A549 (cell line): ENCODE data around the gene KLF6.

Experiments used
- CHD4 ChIP-seq: fragments of 200-600 bp; sonication (generic); IDR thresholded peaks from 2 replicates; pipeline ENCODE4 v1.6.1; 2016; ENCODE audit warnings: antibody characterized with exemption, mild to moderate bottlenecking, borderline replicate concordance
- CTCF ChIP-seq: fragments of >200 bp; sonication (Bioruptor Twin); formaldehyde crosslinking; IDR thresholded peaks from 3 replicates; pipeline ENCODE4 v1.5.1; 2016
- EHF ChIP-seq: fragments of 250-450 bp; sonication (Bioruptor Pico); IDR thresholded peaks from 2 replicates; pipeline ENCODE4 v1.5.0; 2020; ENCODE audit warnings: mild to moderate bottlenecking
- GATA3 ChIP-seq: IDR thresholded peaks from 2 replicates; pipeline ENCODE4 v1.6.1; 2012; ENCODE audit warnings: borderline replicate concordance
- HOXA7 ChIP-seq: fragments of 250-450 bp; sonication (Bioruptor Pico); IDR thresholded peaks from 2 replicates; pipeline ENCODE4 v1.5.0; 2020; ENCODE audit warnings: mild to moderate bottlenecking, moderate library complexity
- JUN ChIP-seq, 2 experiments: fragments of >200 bp; sonication (Bioruptor Twin); formaldehyde crosslinking; IDR thresholded peaks; 2 replicates in 1 of 2; 3 replicates in 1 of 2; pipeline ENCODE4 v1.6.1; 2016 to 2017
- MAFK ChIP-seq: fragments of 450-650 bp; IDR thresholded peaks from 2 replicates; pipeline ENCODE4 v1.6.1; 2014; ENCODE audit not compliant: partially characterized antibody
- MAX ChIP-seq: IDR thresholded peaks from 2 replicates; pipeline ENCODE4 v1.6.1; 2012
- POLR2A ChIP-seq: IDR thresholded peaks from 2 replicates; pipeline ENCODE4 v1.6.1; 2012; ENCODE audit warnings: mild to moderate bottlenecking, low read length
- RCOR1 ChIP-seq: fragments of 150-350 bp; IDR thresholded peaks from 2 replicates; pipeline ENCODE4 v1.6.1; 2014; ENCODE audit warnings: antibody characterized with exemption, low read length, low read depth
- SMC3 ChIP-seq: fragments of >200 bp; sonication (Bioruptor Twin); formaldehyde crosslinking; IDR thresholded peaks from 3 replicates; pipeline ENCODE4 v1.6.1; 2018; ENCODE audit warnings: inconsistent platforms

- no peak for TF ChIP-seq CTCF
- TF ChIP-seq GATA3: no peak
- TF ChIP-seq HOXA7 (CRISPR knock-in tag): no peak
- no peak for TF ChIP-seq MAFK
- no peak for TF ChIP-seq CHD4
- TF ChIP-seq MAX: no peak
- no peak for TF ChIP-seq SMC3
- TF ChIP-seq POLR2A: no peak
- TF ChIP-seq JUN (IDR thresholded peaks at IDR 0.05): no peak
- TF ChIP-seq EHF: no peak
- TF ChIP-seq RCOR1: no peak
These were observed 38.4 kb downstream of the KLF6 start for GRCh38 chr10:3746634-3747033.
